Activated CD8-positive, alpha-beta T cell treated with anti-CD3 and anti-CD28 coated beads, Interleukin-2, amount 10 ng/mL, durations not matched to agents 7 days and 5 days (primary cell): Measurements from ENCODE around the gene UNC93A. TPM values are rescaled to one million over a fixed set of nuclear protein-coding genes. Genes with fewer than 3 reads are reported as not detected.
A peak's percentile ranks its signal among the peaks of the same experiment; 100 is the strongest.
"Not testable (repeated sequence)": the region's sequence is repeated elsewhere in the genome, so short reads cannot be mapped to it uniquely, and the experiment has no call there.

Experiments used
- ATAC-seq: fragments of 150-1000 bp; cut with Tn5 transposase; one replicate; pipeline ENCODE4 v1.10.0; 2021; ENCODE audit warnings: moderate library complexity
- CTCF ChIA-PET: fragments of 350-600 bp; sonication (Branson Sonifier 250); formaldehyde crosslinking; loops from one replicate; lab custom pipeline; 2021; ENCODE audit warnings: antibody characterized with exemption; lab: Charles Lee
- POLR2A ChIA-PET: fragments of 350-600 bp; sonication (Branson Sonifier 250); formaldehyde crosslinking; loops from one replicate; lab custom pipeline; 2021; ENCODE audit warnings: antibody characterized with exemption; lab: Charles Lee
- DNase-seq: peaks from one replicate; pipeline ENCODE4 v3.0.0-alpha.2; 2020
- H3K27ac Mint-ChIP-seq: one replicate; pipeline ENCODE4 v1.8.0; 2021; ENCODE audit warnings: mild to moderate bottlenecking, mixed read lengths
- H3K27me3 Mint-ChIP-seq: one replicate; pipeline ENCODE4 v1.8.0; 2021; ENCODE audit warnings: low read depth, mixed read lengths
- H3K36me3 Mint-ChIP-seq: one replicate; pipeline ENCODE4 v1.8.0; 2021; ENCODE audit warnings: low read depth, mixed read lengths
- H3K4me1 Mint-ChIP-seq: one replicate; pipeline ENCODE4 v1.8.0; 2021; ENCODE audit warnings: low read depth, mixed read lengths
- H3K4me3 Mint-ChIP-seq: one replicate; pipeline ENCODE4 v1.8.0; 2021; ENCODE audit warnings: mild to moderate bottlenecking, mixed read lengths
- H3K9me3 Mint-ChIP-seq: one replicate; pipeline ENCODE4 v1.8.0; 2022; ENCODE audit warnings: mixed read lengths; ENCODE audit not compliant: insufficient read depth
- total RNA-seq, 2 experiments: library from RNA; stranded (reverse); gene quantifications; one replicate each; pipeline ENCODE4 v1.2.3, GENCODE V29; 2021

UNC93A gene
- total RNA-seq, 2 experiments from 2014 or later = not detected

GRCh38 chr6:167288591-167289225 lies 2.4 kb upstream of the UNC93A start:
- H3K36me3 Mint-ChIP-seq, H3K4me1 Mint-ChIP-seq, H3K27ac Mint-ChIP-seq, CTCF ChIA-PET, H3K4me3 Mint-ChIP-seq, POLR2A ChIA-PET, H3K27me3 Mint-ChIP-seq, H3K9me3 Mint-ChIP-seq: not testable (repeated sequence)
- DNase-seq = peak; percentile 47
- peak; percentile 90 for ATAC-seq

GRCh38 chr6:167289291-167289690 lies 1.8 kb upstream of the UNC93A start:
- H3K4me3 Mint-ChIP-seq, H3K27me3 Mint-ChIP-seq, ATAC-seq, POLR2A ChIA-PET, H3K4me1 Mint-ChIP-seq, H3K27ac Mint-ChIP-seq, H3K36me3 Mint-ChIP-seq, H3K9me3 Mint-ChIP-seq, DNase-seq: not testable (repeated sequence)
- CTCF ChIA-PET = interaction anchor here (0.8 to 2.0 kb wide), 2 partner anchors 62 to 514 kb away, joined by 4 to 9 read pairs; no protein-coding TSS in a partner anchor

DNA sequence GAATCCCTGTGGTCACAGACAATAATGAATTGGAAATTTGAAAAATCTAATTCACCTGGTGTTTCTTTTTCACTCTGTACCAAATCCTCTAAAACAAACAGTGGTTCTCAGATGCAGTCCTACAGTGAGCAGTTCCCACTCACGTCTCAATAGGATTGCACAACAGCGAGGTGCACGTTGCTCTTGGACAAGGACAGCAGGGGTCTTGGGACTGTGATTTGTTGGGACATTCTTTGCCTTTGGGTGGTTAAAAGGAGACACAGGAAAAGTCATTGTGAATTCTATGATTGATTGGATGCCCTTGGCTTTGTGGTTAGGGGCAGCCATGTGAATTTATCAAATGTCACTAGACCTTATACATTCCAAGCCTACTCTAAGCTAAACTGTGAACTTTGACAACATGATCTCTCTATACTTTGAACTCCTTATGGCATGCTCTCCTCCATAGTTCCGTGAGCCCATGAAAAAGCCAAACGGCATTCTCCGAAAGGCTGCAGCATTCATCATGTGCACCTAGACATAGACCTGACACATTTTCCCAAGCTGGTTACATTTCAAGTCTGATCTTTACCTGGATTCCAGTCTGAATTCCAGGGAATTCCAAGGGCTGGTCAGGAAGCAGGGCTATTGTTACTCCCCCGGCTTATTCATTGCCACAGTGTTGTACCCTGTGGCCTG lies 647 bp downstream of the UNC93A start:
- ATAC-seq (no peak), DNase-seq (no peak)
- no peak overlapping the region for H3K27ac Mint-ChIP-seq
- H3K27me3 Mint-ChIP-seq = no peaks in the 10 kb centered on the region
- no peaks in the 10 kb centered on the region for H3K4me1 Mint-ChIP-seq
- ChIA-PET CTCF (interaction anchor here (0.9 to 2.0 kb wide), 2 partner anchors 62 to 516 kb away, joined by 3 to 9 read pairs; no protein-coding TSS in a partner anchor), POLR2A (interaction anchor here (1.2 kb wide), 1 partner anchor 61 kb away, joined by 3 read pairs; no protein-coding TSS in a partner anchor)
- H3K4me3 Mint-ChIP-seq = no peak overlapping the region
- no peaks in the 10 kb centered on the region for H3K9me3 Mint-ChIP-seq
- no peaks in the 10 kb centered on the region for H3K36me3 Mint-ChIP-seq

- no peaks in the 10 kb centered on the region for H3K27me3 Mint-ChIP-seq
- DNase-seq = no peak
- CTCF ChIA-PET = no interaction called here
Observed at GRCh38 chr6:167292301-167293087, 1.4 kb downstream of the UNC93A start.

GRCh38 chr6:167293088-167293589 lies 2.0 kb downstream of the UNC93A start:
- H3K27ac Mint-ChIP-seq = no peak overlapping the region
- POLR2A ChIA-PET = interaction anchor here (1.2 kb wide), 1 partner anchor 59 kb away, joined by 3 read pairs; no protein-coding TSS in a partner anchor
- H3K4me3 Mint-ChIP-seq = no peak overlapping the region

More at GRCh38 chr6:167292301-167293087, 1.4 kb downstream of the UNC93A start:
- ATAC-seq = no peak
- Mint-ChIP-seq H3K4me1 (no peaks in the 10 kb centered on the region), H3K27ac (no peak overlapping the region), H3K36me3 (no peaks in the 10 kb centered on the region), H3K4me3 (no peak overlapping the region), H3K9me3 (no peaks in the 10 kb centered on the region)
- POLR2A ChIA-PET = interaction anchor here (1.2 kb wide), 1 partner anchor 60 kb away, joined by 3 read pairs; no protein-coding TSS in a partner anchor

GRCh38 chr6:167293590-167294091 lies 2.5 kb downstream of the UNC93A start:
- ChIA-PET CTCF (no interaction called here), POLR2A (no interaction called here)
- H3K27me3 Mint-ChIP-seq = no peaks in the 10 kb centered on the region
- H3K27ac Mint-ChIP-seq = no peak overlapping the region
- H3K4me3 Mint-ChIP-seq = no peak overlapping the region
- no peak for ATAC-seq
- no peaks in the 10 kb centered on the region for H3K4me1 Mint-ChIP-seq
- no peaks in the 10 kb centered on the region for H3K9me3 Mint-ChIP-seq
- DNase-seq = no peak
- H3K36me3 Mint-ChIP-seq = no peaks in the 10 kb centered on the region

More at GRCh38 chr6:167293088-167293589, 2.0 kb downstream of the UNC93A start:
- no peaks in the 10 kb centered on the region for H3K27me3 Mint-ChIP-seq
- H3K36me3 Mint-ChIP-seq = no peaks in the 10 kb centered on the region
- ATAC-seq (no peak), DNase-seq (no peak)
- H3K9me3 Mint-ChIP-seq = no peaks in the 10 kb centered on the region
- no peaks in the 10 kb centered on the region for H3K4me1 Mint-ChIP-seq
- CTCF ChIA-PET = no interaction called here

DNA sequence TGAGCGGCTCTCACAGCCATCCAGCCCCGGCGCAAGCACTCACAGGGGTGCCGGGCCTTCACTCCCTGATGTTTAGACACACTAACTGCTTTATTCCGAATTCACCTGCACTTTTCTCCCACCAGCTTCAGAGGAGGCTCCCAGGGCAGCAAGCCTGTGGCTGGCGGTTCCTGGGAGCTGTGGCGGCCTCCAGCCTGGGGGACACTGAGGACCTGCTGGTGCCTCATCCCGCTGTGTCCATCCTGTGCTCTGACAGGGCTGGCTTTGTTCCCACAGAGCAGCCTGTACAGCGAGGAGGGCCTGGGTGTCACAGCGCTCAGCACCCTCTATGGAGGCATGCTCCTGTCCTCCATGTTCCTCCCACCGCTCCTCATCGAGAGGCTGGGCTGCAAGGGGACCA lies 3.1 kb downstream of the UNC93A start:
- CTCF ChIA-PET = no interaction called here

DNA sequence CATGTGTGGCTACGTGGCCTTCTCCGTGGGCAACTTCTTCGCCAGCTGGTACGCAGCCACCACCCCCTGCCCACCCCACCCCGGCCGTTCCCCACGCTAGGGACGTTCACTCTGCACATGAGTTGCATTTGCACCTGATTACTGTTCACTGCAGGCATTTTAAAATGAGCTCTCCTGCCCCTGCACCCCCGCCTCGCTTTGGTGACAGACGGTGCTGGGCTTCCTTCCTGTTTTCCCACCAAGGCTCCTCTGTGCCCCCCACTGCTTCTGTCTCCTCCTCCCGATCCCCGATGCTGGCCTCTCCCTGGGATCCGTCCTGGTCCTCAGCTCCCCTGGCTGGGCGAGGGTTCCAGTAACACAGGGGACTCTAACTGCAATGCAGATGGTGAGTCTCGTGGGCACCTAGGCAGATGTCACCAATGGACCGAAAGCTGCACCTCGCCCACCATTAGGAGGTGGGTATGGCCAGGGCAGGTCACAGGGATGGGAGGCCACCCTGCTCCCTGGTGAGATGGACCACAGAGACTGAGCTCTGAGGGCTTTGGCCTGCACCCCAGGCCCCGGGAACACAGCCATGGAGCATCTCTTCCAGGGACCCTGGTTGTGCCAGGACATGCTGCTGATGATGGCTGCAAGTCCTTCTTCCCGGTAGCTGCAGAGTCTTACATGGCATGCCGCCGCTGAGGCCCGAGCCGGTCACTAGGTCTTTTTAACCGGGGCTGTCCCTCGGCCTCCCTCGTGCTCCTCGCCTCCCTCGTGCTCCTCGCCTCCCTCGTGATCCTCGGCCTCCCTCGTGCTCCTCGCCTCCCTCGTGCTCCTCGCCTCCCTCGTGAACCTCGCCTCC lies 3.8 kb downstream of the UNC93A start:
- H3K27ac Mint-ChIP-seq = no peak overlapping the region
- no peaks in the 10 kb centered on the region for H3K36me3 Mint-ChIP-seq
- no peaks in the 10 kb centered on the region for H3K4me1 Mint-ChIP-seq
- CTCF ChIA-PET = no interaction called here
- DNase-seq = no peak
- H3K27me3 Mint-ChIP-seq = no peaks in the 10 kb centered on the region
- POLR2A ChIA-PET = no interaction called here
- no peak for ATAC-seq
- H3K4me3 Mint-ChIP-seq = no peak overlapping the region
- H3K9me3 Mint-ChIP-seq = no peaks in the 10 kb centered on the region

More for the DNA sequence above, 3.1 kb downstream of the UNC93A start:
- ATAC-seq (no peak), DNase-seq (no peak)
- Mint-ChIP-seq H3K9me3 (no peaks in the 10 kb centered on the region), H3K4me3 (no peak overlapping the region), H3K4me1 (no peaks in the 10 kb centered on the region), H3K36me3 (no peaks in the 10 kb centered on the region), H3K27me3 (no peaks in the 10 kb centered on the region), H3K27ac (no peak overlapping the region)
- POLR2A ChIA-PET = no interaction called here

- Mint-ChIP-seq H3K4me1 (no peaks in the 10 kb centered on the region), H3K9me3 (no peaks in the 10 kb centered on the region), H3K4me3 (no peak overlapping the region), H3K36me3 (no peaks in the 10 kb centered on the region), H3K27me3 (no peaks in the 10 kb centered on the region), H3K27ac (no peak overlapping the region)
- ATAC-seq = no peak
- DNase-seq = no peak
- ChIA-PET CTCF (no interaction called here), POLR2A (no interaction called here)
Observed at GRCh38 chr6:167295495-167296292, 4.6 kb downstream of the UNC93A start.

DNA sequence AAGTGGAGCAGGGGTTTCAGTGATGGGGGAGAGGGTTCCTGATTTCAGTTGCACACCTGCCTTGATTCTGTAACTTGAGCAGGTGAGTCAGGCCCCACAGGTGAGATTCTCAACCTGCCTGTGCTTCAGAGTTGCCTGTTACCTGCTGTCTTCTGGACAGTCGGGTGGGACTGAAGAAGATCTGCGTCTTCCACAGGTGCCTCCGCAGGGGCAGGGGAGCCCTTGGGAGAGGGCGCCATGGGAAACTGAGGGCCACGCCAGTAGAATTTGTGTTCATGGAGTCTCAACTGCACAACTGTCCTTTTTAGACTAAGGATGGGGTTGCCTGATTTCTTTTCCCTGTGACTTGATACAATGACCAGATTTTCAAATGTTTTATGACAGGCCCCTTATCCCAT lies 5.2 kb downstream of the UNC93A start:
- no peaks in the 10 kb centered on the region for H3K9me3 Mint-ChIP-seq
- ATAC-seq (no peak), DNase-seq (no peak)
- H3K4me1 Mint-ChIP-seq = no peaks in the 10 kb centered on the region
- H3K4me3 Mint-ChIP-seq = no peak overlapping the region
- no peaks in the 10 kb centered on the region for H3K36me3 Mint-ChIP-seq
- POLR2A ChIA-PET = no interaction called here
- no peaks in the 10 kb centered on the region for H3K27me3 Mint-ChIP-seq
- H3K27ac Mint-ChIP-seq = no peak overlapping the region
- CTCF ChIA-PET = no interaction called here
